Esophagus squamous epithelium (tissue), 5 donors: ENCODE data around the gene SMPD3. TPM values are rescaled to one million over a fixed set of nuclear protein-coding genes. Genes with fewer than 3 reads are reported as not detected.

ENCODE experiments used
- DNase-seq: peaks from one replicate; lab custom pipeline; 2025; lab: John Stamatoyannopoulos, UW
- H3K27ac ChIP-seq, 4 donors: fragments of 200-600 bp; sonication (generic); one replicate each; pipeline ENCODE4 v1.5.1; 2016 to 2019; ENCODE audit warnings: mild to moderate bottlenecking in 1 of 4
- H3K27me3 ChIP-seq, 4 donors: fragments of 200-600 bp; sonication (generic); 1 replicate in 3 of 4; 2 replicates in 1 of 4; pipeline versions ENCODE4 v1.5.1 to v1.6.0; 2017 to 2021; ENCODE audit warnings: antibody characterized with exemption in 1 of 4
- H3K36me3 ChIP-seq, 3 donors: fragments of 200-600 bp; sonication (generic); one replicate each; pipeline ENCODE4 v1.5.1; 2016 to 2019
- H3K4me1 ChIP-seq, 3 donors: fragments of 200-600 bp; sonication (generic); one replicate each; pipeline ENCODE4 v1.5.1; 2017 to 2019
- H3K4me3 ChIP-seq, 4 donors: fragments of 200-600 bp; sonication (generic); 1 replicate in 3 of 4; 2 replicates in 1 of 4; pipeline ENCODE4 v1.5.1; 2016 to 2019; ENCODE audit warnings: mild to moderate bottlenecking in 2 of 4, moderate library complexity in 1 of 4
- H3K9me3 ChIP-seq, 3 donors: fragments of 200-600 bp; sonication (generic); one replicate each; pipeline ENCODE4 v1.5.1; 2016 to 2019
- POLR2A ChIP-seq, 4 donors: fragments of 450-650 bp; IDR thresholded peaks; one replicate each; pipeline ENCODE4 v1.6.1; 2017; ENCODE audit warnings: antibody characterized with exemption in 4 of 4, mild to moderate bottlenecking in 4 of 4, moderate library complexity in 3 of 4
- WGBS, 2 donors: methylation state at CpG; one replicate each; pipeline ENCODE4 v1.1.5; 2018; 5-methylcytosine and 5-hydroxymethylcytosine counted together
- intact Hi-C: fragments of 100-400 bp; cut with DNase I; formaldehyde crosslinking; loops from one replicate; pipeline ENCODE4 v1.15.0; 2022
- total RNA-seq, 4 donors: library from RNA; depleted of rRNA; stranded (reverse); fragments of >200 nt; gene quantifications; one replicate each; pipeline ENCODE4 v1.1.0, GENCODE V29; 2016
- TF ChIP-seq, protein P1 (sequence below), 6 experiments: fragments of 450-650 bp in 4 of 6; fragments of 200-600 bp in 2 of 6; sonication (generic) in 2 of 6; IDR thresholded peaks; one replicate each; pipeline ENCODE4 v1.5.1; 2016 to 2019; ENCODE audit warnings: antibody characterized with exemption in 6 of 6, mild to moderate bottlenecking in 4 of 6, moderate library complexity in 4 of 6
- donor health status: DM: yes; HTN: yes; CAD: no.

Gene SMPD3
- total RNA-seq, 4 donors from 2014 or later: 0.18 to 2.3 (median 0.92) TPM

DNA sequence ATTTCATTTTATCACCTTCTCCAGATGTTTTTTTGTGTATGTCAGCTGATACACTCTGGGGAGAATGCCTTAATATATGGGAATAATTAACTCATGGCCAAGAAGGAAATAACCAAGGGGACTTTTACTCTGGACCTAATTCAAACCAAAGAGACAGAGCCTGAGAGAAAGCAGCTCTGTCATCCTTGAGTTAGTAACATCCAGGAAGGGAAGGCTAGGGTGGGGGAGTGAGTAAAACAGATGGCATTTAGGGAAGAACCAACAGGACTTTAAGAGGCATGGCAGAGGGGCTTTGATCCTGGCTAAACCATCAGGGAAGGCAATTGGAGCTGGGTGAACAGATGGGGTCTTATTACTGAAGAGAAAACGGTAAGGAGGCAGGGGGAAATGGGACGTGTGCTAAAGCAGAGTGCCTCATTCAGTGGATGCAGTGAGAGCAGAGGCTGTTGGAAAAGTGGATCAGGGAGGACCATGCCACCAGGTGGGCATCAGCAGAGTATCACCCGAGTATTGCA lies 2.5 kb upstream of the SMPD3 start:
- Histone ChIP-seq H3K4me3 (no peak overlapping the region), H3K9me3 (no peaks in the 10 kb centered on the region), H3K36me3 (no peaks in the 10 kb centered on the region), H3K4me1 (peaks cover 11 to 29% (median 15%) of the 10 kb centered on the region in 3 donors), H3K27ac (no peak overlapping the region), H3K27me3 (peaks cover 0 to 36% (median 5%) of the 10 kb centered on the region in 4 donors)
- TF ChIP-seq, protein P1, sequence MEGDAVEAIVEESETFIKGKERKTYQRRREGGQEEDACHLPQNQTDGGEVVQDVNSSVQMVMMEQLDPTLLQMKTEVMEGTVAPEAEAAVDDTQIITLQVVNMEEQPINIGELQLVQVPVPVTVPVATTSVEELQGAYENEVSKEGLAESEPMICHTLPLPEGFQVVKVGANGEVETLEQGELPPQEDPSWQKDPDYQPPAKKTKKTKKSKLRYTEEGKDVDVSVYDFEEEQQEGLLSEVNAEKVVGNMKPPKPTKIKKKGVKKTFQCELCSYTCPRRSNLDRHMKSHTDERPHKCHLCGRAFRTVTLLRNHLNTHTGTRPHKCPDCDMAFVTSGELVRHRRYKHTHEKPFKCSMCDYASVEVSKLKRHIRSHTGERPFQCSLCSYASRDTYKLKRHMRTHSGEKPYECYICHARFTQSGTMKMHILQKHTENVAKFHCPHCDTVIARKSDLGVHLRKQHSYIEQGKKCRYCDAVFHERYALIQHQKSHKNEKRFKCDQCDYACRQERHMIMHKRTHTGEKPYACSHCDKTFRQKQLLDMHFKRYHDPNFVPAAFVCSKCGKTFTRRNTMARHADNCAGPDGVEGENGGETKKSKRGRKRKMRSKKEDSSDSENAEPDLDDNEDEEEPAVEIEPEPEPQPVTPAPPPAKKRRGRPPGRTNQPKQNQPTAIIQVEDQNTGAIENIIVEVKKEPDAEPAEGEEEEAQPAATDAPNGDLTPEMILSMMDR (IDR thresholded peaks at IDR 0.05): no peak
- TF ChIP-seq POLR2A (IDR thresholded peaks at IDR 0.05): no peak
- intact Hi-C loops: no loop called here
- WGBS, 2 donors: 41 to 53% methylated on average over 3 of the region's 3 CpGs
- no peak for DNase-seq

- WGBS, 2 donors: 10% methylated on average over 2 of the region's 36 CpGs; no CpG with 5 or more reads in 1 of the 2 donors
- H3K36me3 ChIP-seq: no peaks in the 10 kb centered on the region
- no peaks in the 10 kb centered on the region for H3K9me3 ChIP-seq
- no peak for DNase-seq
- TF ChIP-seq, protein P1 (IDR thresholded peaks at IDR 0.05): no peak
- no peak for TF ChIP-seq POLR2A (IDR thresholded peaks at IDR 0.05)
- peak overlapping the region; percentile 20 to 64 (median 46) for H3K4me3 ChIP-seq
- peaks cover 0 to 58% (median 5%) of the 10 kb centered on the region in 4 donors for H3K27me3 ChIP-seq
- no peak overlapping the region for H3K27ac ChIP-seq
- peaks cover 11 to 29% (median 15%) of the 10 kb centered on the region in 3 donors for H3K4me1 ChIP-seq
- intact Hi-C loops: no loop called here
Observed at GRCh38 chr16:68447653-68448359, 502 bp downstream of the SMPD3 start.

- Histone ChIP-seq H3K27ac (no peak overlapping the region), H3K4me1 (peaks cover 11 to 29% (median 15%) of the 10 kb centered on the region in 3 donors), H3K9me3 (no peaks in the 10 kb centered on the region), H3K27me3 (peaks cover 0 to 61% (median 5%) of the 10 kb centered on the region in 4 donors), H3K4me3 (peak overlapping the region in 3 of 4 donors; percentile 41 to 64 (median 51)), H3K36me3 (no peaks in the 10 kb centered on the region)
- intact Hi-C loops: no loop called here
- DNase-seq: no peak
- TF ChIP-seq, protein P1 (IDR thresholded peaks at IDR 0.05): no peak
- TF ChIP-seq POLR2A (IDR thresholded peaks at IDR 0.05): no peak
- WGBS, 2 donors: 37% methylated on average over 11 of the region's 73 CpGs; no CpG with 5 or more reads in 1 of the 2 donors
Observed at GRCh38 chr16:68446681-68447652, 1.3 kb downstream of the SMPD3 start.

GRCh38 chr16:68445458-68445857 lies 2.9 kb downstream of the SMPD3 start:
- H3K27me3 ChIP-seq: peaks cover 0 to 76% (median 5%) of the 10 kb centered on the region in 4 donors
- no peak for TF ChIP-seq POLR2A (IDR thresholded peaks at IDR 0.05)
- TF ChIP-seq, protein P1 (IDR thresholded peaks at IDR 0.05): peak in 5 of 6 experiments; percentile 48 to 71 (median 55)
- H3K9me3 ChIP-seq: no peaks in the 10 kb centered on the region
- intact Hi-C loops: no loop called here
- H3K36me3 ChIP-seq: no peaks in the 10 kb centered on the region
- no peak overlapping the region for H3K4me3 ChIP-seq
- H3K4me1 ChIP-seq: peaks cover 11 to 29% (median 15%) of the 10 kb centered on the region in 3 donors
- WGBS, 2 donors: 0% methylated on average over 1 of the region's 1 CpG
- H3K27ac ChIP-seq: no peak overlapping the region
- DNase-seq: no peak
